Effector memory CD4-positive, alpha-beta T cell (primary cell): ENCODE measurements around the gene CACNG5.

ENCODE experiments used
- DNase-seq, 3 donors: peaks; one replicate each; pipeline ENCODE4 v3.0.0-alpha.2; 2020
- H3K27ac ChIP-seq: 2 replicates; pipeline ENCODE4 v1.7.0; 2013; ENCODE audit warnings: mild to moderate bottlenecking, low read length, moderate library complexity; ENCODE audit not compliant: insufficient read depth, poor library complexity, severe bottlenecking
- H3K27me3 ChIP-seq: replicated peaks from 2 replicates; pipeline ENCODE4 v1.7.0; 2013; ENCODE audit warnings: mild to moderate bottlenecking, low read length; ENCODE audit not compliant: insufficient read depth, control insufficient read depth, poor library complexity, severe bottlenecking
- H3K36me3 ChIP-seq: 2 replicates; pipeline ENCODE4 v1.7.0; 2013; ENCODE audit warnings: mild to moderate bottlenecking, low read length, moderate library complexity; ENCODE audit not compliant: control insufficient read depth, insufficient read depth
- H3K4me1 ChIP-seq: 2 replicates; pipeline ENCODE4 v1.7.0; 2013; ENCODE audit warnings: low read length, mild to moderate bottlenecking; ENCODE audit not compliant: control insufficient read depth, insufficient read depth, poor library complexity, severe bottlenecking
- H3K4me3 ChIP-seq: 2 replicates; pipeline ENCODE4 v1.7.0; 2013; ENCODE audit warnings: low read length, low read depth, mild to moderate bottlenecking; ENCODE audit not compliant: insufficient read depth, poor library complexity, severe bottlenecking
- H3K9me3 ChIP-seq: 2 replicates; pipeline ENCODE4 v1.7.0; 2013; ENCODE audit warnings: mild to moderate bottlenecking, low read length, moderate library complexity; ENCODE audit not compliant: control insufficient read depth

The CACNG5 gene

DNA sequence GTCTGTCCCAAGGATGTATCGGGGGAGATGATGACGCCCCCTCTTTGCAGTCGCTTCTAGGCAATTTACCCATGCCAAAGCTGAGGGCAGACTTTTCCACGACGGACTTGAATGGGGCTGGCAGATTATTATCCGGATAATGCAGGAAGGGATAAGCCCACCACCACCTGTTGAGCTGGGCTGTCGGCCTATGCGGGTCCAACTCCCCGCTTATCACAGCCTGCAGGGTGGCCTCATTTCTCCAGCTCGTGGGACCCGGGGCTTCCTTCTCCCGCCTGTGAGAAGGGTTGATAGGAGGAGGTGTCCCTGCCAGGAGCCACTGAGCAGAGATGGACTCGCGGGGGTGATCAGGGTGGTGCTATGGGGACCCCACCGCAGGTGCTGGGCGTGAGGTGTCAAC lies 559 bp downstream of the CACNG5 start:
- H3K27me3 ChIP-seq, result peaks cover 11% of the 10 kb centered on the region
- DNase-seq, result no peak
- no peaks in the 10 kb centered on the region for H3K36me3 ChIP-seq
- H3K9me3 ChIP-seq, result no peaks in the 10 kb centered on the region
- no peak overlapping the region for H3K4me3 ChIP-seq
- no peak overlapping the region for H3K27ac ChIP-seq
- no peaks in the 10 kb centered on the region for H3K4me1 ChIP-seq

DNA sequence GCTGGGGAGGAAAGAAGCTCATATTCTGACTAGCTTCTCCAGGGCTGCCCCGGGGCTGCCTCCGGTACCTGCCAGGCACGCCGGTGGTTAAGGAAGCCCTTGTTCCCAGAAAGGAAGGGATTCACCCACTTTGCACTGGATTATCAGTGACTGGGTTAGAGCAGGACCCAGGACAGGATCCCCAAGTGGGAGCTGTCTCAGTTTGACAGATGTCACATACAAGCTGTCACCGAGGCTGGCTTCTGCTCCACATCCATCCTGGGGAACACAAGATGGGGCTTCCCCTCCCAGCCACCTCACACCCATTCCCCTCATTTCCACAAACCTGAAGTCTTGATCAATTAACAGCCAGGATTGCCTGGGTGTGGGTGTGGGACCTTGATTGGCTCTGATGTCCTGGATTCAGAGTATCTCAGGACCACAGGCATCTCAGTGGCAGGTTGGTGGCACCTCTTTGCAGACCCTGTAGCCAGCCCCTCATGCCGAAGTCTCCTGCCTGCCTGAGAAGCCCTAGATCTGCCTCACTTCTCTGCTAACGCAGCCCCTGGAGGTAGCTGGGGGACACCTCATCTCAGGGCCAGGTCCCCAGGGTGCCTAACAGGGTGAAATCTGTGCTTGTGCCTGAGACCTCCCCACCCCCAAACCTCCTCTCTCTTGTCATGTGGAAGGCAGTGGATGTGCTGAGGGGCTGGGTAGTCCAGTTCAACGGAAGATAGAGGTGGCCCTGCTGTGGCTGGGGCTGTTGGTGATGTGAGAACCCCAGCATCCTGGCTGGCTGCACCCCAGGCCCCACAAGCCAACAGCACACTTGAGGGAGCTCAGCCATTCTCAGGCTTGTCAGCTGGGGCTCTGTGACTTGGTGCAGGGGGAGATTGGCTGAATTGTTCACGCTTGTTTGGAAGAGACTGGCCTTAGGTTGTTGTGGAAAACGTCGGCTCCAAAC lies 1.4 kb downstream of the CACNG5 start:
- no peaks in the 10 kb centered on the region for H3K9me3 ChIP-seq
- no peaks in the 10 kb centered on the region for H3K4me1 ChIP-seq
- DNase-seq, result no peak
- no peaks in the 10 kb centered on the region for H3K36me3 ChIP-seq
- H3K4me3 ChIP-seq, result no peak overlapping the region
- H3K27me3 ChIP-seq, result peaks cover 11% of the 10 kb centered on the region
- H3K27ac ChIP-seq, result no peak overlapping the region

DNA sequence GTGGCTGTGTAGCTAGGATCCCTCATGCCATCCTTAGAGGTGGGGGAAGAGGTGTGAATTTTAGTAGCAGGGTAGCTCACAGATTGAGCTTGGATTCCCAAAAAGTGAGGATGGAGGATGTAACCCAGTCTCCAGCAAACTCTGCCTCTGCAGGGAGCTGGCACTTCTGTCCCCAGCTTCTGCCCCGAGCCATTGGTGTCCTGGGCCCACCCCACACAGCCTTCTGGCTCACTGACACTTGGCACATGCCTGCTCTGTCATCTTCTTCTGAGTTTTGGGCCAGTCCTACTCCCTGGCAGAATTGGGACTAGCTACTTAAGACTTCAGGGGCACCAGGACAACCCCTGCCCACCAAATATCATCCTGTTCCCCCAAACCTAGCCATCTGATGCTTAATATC lies 2.3 kb downstream of the CACNG5 start:
- Histone ChIP-seq H3K9me3 (no peaks in the 10 kb centered on the region), H3K4me1 (no peaks in the 10 kb centered on the region), H3K27me3 (peaks cover 11% of the 10 kb centered on the region), H3K27ac (no peak overlapping the region), H3K4me3 (no peak overlapping the region), H3K36me3 (no peaks in the 10 kb centered on the region)
- DNase-seq, result no peak

DNA sequence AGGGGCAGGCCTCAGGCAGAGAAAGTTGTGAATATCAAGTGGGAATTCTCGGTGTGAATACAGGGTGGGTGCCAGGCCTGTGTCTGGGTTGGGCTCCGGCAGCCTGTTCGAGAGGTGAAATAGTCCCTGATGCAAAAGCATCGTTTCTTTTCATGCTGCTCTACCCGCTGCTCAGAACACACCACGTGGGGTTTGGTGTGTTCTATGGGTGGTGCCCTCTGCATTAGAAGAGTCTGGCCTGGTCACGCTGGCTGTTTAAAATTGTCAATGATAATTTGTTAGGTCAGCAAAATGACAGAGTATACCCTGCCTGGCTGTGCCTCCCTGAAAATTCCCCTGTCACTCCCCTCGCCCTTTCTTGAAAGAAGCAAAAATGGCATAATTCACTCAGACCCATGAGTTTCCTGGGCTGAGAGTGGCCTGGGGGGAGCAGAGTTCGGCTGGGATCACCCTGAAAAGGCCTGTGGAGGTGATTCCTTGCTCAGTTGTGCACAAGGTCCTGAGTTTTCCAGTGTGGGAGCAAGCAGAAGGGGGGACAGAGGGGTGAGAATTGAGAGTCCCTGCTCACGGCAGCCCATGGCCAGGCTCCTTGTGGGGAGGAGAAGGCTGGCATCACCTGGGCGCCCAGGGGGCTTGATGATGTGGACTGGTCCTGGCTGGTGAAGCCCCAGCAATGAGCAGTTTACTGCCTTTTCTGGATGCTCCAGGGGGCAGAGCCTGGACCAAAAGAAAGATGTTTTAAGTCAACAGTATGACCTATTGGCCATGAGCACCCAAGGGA lies 3.2 kb downstream of the CACNG5 start:
- Histone ChIP-seq H3K27ac (no peak overlapping the region), H3K4me3 (no peak overlapping the region), H3K4me1 (no peaks in the 10 kb centered on the region), H3K36me3 (no peaks in the 10 kb centered on the region), H3K9me3 (no peaks in the 10 kb centered on the region), H3K27me3 (peaks cover 11% of the 10 kb centered on the region)
- no peak for DNase-seq

DNA sequence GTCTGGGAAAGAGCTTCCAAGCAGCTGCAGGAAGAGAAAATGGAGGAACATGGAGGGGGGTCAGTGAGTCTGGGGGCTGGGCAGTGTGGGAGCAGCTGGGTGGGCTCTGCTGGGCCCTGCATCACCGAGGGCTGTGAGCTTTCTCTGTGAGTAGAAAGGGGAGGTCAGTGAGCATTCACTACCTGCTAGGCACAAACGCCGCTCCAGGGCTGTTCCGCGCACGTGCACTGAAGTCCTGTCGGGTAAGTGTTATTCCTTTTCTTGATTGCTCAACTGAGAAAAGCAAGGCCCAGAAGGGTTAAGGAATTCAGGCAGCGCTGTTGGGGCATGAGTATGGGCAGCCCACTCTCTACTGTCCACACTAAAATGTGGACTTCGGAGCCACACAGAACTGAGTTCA lies 4.7 kb downstream of the CACNG5 start:
- Histone ChIP-seq H3K9me3 (no peaks in the 10 kb centered on the region), H3K4me3 (no peak overlapping the region), H3K36me3 (no peaks in the 10 kb centered on the region), H3K27ac (no peak overlapping the region), H3K27me3 (peaks cover 7% of the 10 kb centered on the region), H3K4me1 (no peaks in the 10 kb centered on the region)
- DNase-seq, result no peak

DNA sequence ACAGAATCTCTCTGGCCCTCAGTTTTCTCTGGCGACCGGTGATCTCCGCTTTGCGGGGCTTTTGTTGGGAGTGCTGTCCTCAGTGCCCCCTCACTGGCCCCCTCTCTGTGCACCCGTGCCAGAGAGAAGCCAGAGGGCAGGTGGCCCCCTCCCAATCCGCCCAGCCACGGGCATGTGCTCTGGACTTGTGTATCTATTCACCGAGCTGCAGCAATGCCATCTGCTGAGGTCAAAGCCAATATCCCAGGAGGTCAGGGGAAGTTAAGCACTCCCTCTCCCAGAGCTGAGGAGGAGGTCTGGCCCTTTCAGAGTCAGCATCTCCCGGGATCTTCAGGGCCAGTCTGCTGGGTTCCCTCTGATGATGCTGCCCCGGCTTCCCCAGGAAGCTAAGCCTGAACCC lies 5.1 kb downstream of the CACNG5 start:
- Histone ChIP-seq H3K27ac (no peak overlapping the region), H3K4me3 (no peak overlapping the region), H3K9me3 (no peaks in the 10 kb centered on the region), H3K27me3 (peaks cover 7% of the 10 kb centered on the region), H3K4me1 (no peaks in the 10 kb centered on the region), H3K36me3 (no peaks in the 10 kb centered on the region)
- DNase-seq, result no peak

DNA sequence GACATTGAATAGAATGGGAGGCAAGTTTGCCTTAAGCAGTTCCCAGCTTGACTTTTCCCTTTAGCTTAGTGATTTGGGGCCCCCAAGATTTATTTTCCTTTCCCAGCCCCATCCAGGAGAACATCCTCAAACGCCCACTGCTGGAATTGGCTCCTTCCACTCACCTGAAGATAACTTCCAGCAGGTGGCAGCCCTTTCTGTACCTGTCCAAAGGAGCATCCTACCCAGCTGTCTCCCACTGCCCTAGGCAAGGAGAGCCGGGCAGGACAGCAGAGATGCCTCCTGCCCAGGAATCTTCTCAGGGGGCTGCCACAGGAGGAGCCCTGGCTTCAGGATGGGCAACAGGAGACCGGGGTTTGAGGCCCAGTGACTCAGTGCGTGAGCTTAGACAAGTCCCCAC lies 6.4 kb downstream of the CACNG5 start:
- DNase-seq, result no peak
- Histone ChIP-seq H3K27me3 (peaks cover under 1% of the 10 kb centered on the region), H3K4me1 (no peaks in the 10 kb centered on the region), H3K36me3 (no peaks in the 10 kb centered on the region), H3K9me3 (no peaks in the 10 kb centered on the region), H3K27ac (no peak overlapping the region), H3K4me3 (no peak overlapping the region)

DNA sequence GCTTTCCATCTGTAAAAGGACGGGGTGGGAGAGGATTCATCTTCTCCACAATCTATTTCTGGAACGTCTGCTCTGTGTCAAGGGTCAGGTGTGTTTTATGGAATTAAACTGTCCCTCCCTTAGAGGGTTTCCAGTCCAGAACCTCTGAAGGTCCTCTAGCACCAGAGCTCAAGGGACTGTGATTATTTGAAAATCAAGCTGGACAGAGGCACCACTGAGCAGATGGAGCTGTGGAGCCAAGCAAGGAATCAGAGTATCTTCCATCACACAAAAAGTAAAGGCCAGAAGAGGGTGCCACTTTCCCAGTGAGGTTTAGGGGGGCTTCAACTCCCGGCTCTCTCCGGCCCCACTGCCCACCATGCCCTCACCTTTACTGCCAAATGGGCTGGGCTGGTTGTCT lies 6.8 kb downstream of the CACNG5 start:
- Histone ChIP-seq H3K4me3 (no peak overlapping the region), H3K27ac (no peak overlapping the region), H3K4me1 (no peaks in the 10 kb centered on the region), H3K9me3 (no peaks in the 10 kb centered on the region), H3K36me3 (no peaks in the 10 kb centered on the region), H3K27me3 (no peaks in the 10 kb centered on the region)
- DNase-seq, result no peak

DNA sequence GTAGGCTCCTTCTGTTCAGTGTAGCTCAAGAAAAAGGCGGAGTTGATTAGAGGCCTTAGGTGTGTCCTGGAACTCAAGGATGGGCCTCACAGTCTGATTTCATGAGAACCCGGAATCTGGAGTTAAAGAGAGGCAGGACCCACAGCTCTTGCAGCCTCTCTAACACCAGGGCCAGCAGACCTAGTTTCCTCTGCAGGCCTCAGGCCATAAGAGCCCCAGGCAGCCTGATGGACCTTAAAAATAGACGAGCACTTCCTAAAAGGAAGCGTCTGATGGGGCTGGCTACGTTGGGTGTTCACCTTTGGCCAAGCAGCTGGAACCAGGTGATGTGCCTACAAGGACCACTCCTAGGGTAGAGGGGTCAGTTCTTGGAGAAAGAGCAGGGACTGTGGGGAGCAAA lies 7.6 kb downstream of the CACNG5 start:
- Histone ChIP-seq H3K4me1 (no peaks in the 10 kb centered on the region), H3K27ac (no peak overlapping the region), H3K9me3 (no peaks in the 10 kb centered on the region)

DNA sequence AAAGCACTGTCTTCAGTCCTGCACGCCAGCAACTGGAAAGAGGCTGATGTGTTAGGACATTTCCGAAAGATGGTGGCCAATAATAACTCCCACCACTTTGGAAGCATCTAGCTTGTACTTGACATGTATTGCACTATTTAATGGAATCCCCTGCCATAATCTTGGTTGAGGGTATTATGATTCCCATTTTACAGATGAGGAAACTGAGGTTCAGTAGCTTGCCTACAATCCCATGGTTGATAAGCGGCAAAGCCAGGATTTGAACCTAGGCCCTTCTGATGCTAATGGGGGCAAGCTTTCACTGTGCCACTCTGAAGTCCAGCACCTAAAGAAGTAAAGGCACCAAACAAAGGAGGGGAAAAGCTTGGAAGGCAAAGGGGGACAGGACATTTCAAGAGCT lies 8.0 kb downstream of the CACNG5 start:
- Histone ChIP-seq H3K27ac (no peak overlapping the region), H3K4me3 (no peak overlapping the region), H3K27me3 (no peaks in the 10 kb centered on the region), H3K4me1 (no peaks in the 10 kb centered on the region), H3K36me3 (no peaks in the 10 kb centered on the region), H3K9me3 (no peaks in the 10 kb centered on the region)
- no peak for DNase-seq

More for the DNA sequence above, 7.6 kb downstream of the CACNG5 start:
- H3K27me3 ChIP-seq, result no peaks in the 10 kb centered on the region
- H3K36me3 ChIP-seq, result no peaks in the 10 kb centered on the region
- DNase-seq, result no peak
- H3K4me3 ChIP-seq, result no peak overlapping the region
